ENCODE results near the gene MSI1.
"Not testable (repeated sequence)": the region's sequence is repeated elsewhere in the genome, so short reads cannot be mapped to it uniquely, and the experiment has no call there.

The MSI1 gene

GRCh38 chr12:120353556-120354317 lies 15.2 kb downstream of the MSI1 start:
- no peak for DNase-seq

GRCh38 chr12:120353136-120353535 lies 15.8 kb downstream of the MSI1 start:
- no peak for DNase-seq

- no peak for DNase-seq
These were observed 16.8 kb downstream of the MSI1 start for GRCh38 chr12:120352117-120352516.

- DNase-seq: no peak
These were observed 18.2 kb downstream of the MSI1 start for GRCh38 chr12:120350576-120351350.

- no peak for DNase-seq
These were observed 21.2 kb downstream of the MSI1 start for GRCh38 chr12:120347766-120348165.

- no peak for DNase-seq
These were observed 22.3 kb downstream of the MSI1 start for GRCh38 chr12:120346681-120347080.

- no peak for DNase-seq
These were observed 22.9 kb downstream of the MSI1 start for GRCh38 chr12:120346031-120346430.

GRCh38 chr12:120343692-120344091 lies 25.3 kb downstream of the MSI1 start:
- no peak for DNase-seq

- DNase-seq: no peak
These were observed 25.9 kb downstream of the MSI1 start for GRCh38 chr12:120343039-120343537.

- DNase-seq: no peak
These were observed 26.6 kb downstream of the MSI1 start for GRCh38 chr12:120342175-120343038.

GRCh38 chr12:120339256-120339655 lies 29.7 kb downstream of the MSI1 start:
- DNase-seq: no peak

- DNase-seq: no peak
These were observed 31.2 kb downstream of the MSI1 start for GRCh38 chr12:120337730-120338129.

- not testable (repeated sequence) for DNase-seq
These were observed 32.6 kb downstream of the MSI1 start for GRCh38 chr12:120336392-120336791.

- peak; percentile 35 for DNase-seq
These were observed 33.5 kb downstream of the MSI1 start for GRCh38 chr12:120335447-120335846.

- no peak for DNase-seq
These were observed 36.4 kb downstream of the MSI1 start for GRCh38 chr12:120332523-120332922.

GRCh38 chr12:120332041-120332440 lies 36.9 kb downstream of the MSI1 start:
- no peak for DNase-seq

- DNase-seq: no peak
These were observed 37.6 kb downstream of the MSI1 start for GRCh38 chr12:120331390-120331789.

GRCh38 chr12:120328228-120328627 lies 40.7 kb downstream of the MSI1 start:
- no peak for DNase-seq

GRCh38 chr12:120327593-120327992 lies 41.4 kb downstream of the MSI1 start, which contains the start of gene PLA2G1B:
PLA2G1B (minus strand) TSS chr12:120327779; CDS start chr12:120327753, 26 bp downstream.
- no peak for DNase-seq

- DNase-seq: no peak
These were observed 44.0 kb downstream of the MSI1 start for GRCh38 chr12:120324841-120325417.

- no peak for DNase-seq
These were observed 45.2 kb downstream of the MSI1 start for GRCh38 chr12:120323772-120324171.

- DNase-seq: no peak
These were observed 47.4 kb downstream of the MSI1 start for GRCh38 chr12:120321382-120322202.
